ENCODE results near the gene KLF17. TPM values are rescaled to one million over a fixed set of nuclear protein-coding genes. Genes with fewer than 3 reads are reported as not detected.

Gene KLF17
- total RNA-seq, 2 experiments from 2014 or later, result not detected

DNA sequence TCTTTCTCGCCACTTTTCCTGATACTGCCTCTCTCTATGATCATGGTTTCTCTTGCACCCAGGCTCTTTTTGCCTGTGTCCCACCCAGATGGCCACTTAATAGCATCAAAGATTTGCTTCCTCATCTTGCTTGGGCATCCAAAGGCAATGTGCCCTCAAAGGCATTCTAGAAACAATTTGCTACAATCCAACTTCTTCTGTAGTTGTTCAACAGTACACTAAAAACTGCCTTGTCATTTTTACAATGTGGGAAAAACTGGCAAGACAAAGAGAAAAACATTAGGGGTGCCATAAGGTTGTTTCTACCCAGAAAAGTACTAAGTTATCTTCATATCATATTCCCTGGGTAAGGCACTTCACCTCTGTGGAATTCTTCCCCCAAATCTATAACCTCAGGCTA lies 39.3 kb downstream of the KLF17 start:
- Histone ChIP-seq H3K9me2 (ENCODE audit: insufficient read depth, low read length) (no peaks in the 10 kb centered on the region), H3K79me2 (ENCODE audit: insufficient read depth, low read depth, low read length) (no peaks in the 10 kb centered on the region), H3K9me3 (ENCODE audit: low read length) (no peaks in the 10 kb centered on the region), H3K4me1 (ENCODE audit: insufficient read depth, low read length, poor library complexity, severe bottlenecking) (no peaks in the 10 kb centered on the region), H3K4me3 (ENCODE audit: low read depth, low read length, poor library complexity, severe bottlenecking) (no peak overlapping the region), H3K36me3 (ENCODE audit: insufficient read depth, low read length) (no peaks in the 10 kb centered on the region), H3K4me2 (ENCODE audit: low read length) (no peak overlapping the region), H4K20me1 (ENCODE audit: insufficient read depth, low read length) (no peaks in the 10 kb centered on the region), H3K27ac (ENCODE audit: low read depth, low read length, poor library complexity, severe bottlenecking) (no peak overlapping the region), H2AFZ (ENCODE audit: low read length) (no peak overlapping the region)
- ChIA-PET POLR2A (no interaction called here), CTCF (ENCODE audit: unreplicated experiment) (no interaction called here)
- DNase-seq (ENCODE audit: low spot score), result no peak
- intact Hi-C loops (cut with micrococcal nuclease; ENCODE audit: unreplicated experiment), result no loop called here
- no TSS peak for BruUV-seq (replicated peaks)
- TF ChIP-seq CTCF (conservative IDR thresholded peaks at IDR 0.05; ENCODE audit: low read length) (no peak), EZH2phosphoT487 (IDR thresholded peaks at IDR 0.05; ENCODE audit: borderline replicate concordance, low read depth, low read length) (no peak)

- H2AFZ ChIP-seq (ENCODE audit: low read length), result no peak overlapping the region
- no peaks in the 10 kb centered on the region for H3K9me2 ChIP-seq (ENCODE audit: insufficient read depth, low read length)
- H3K9me3 ChIP-seq (ENCODE audit: low read length), result no peaks in the 10 kb centered on the region
- H3K36me3 ChIP-seq (ENCODE audit: insufficient read depth, low read length), result no peaks in the 10 kb centered on the region
- no peaks in the 10 kb centered on the region for H4K20me1 ChIP-seq (ENCODE audit: insufficient read depth, low read length)
- DNase-seq (ENCODE audit: low spot score), result no peak
- intact Hi-C loops (cut with micrococcal nuclease; ENCODE audit: unreplicated experiment), result no loop called here
- no peak overlapping the region for H3K27ac ChIP-seq (ENCODE audit: low read depth, low read length, poor library complexity, severe bottlenecking)
- POLR2A ChIA-PET, result no interaction called here
- H3K4me2 ChIP-seq (ENCODE audit: low read length), result no peak overlapping the region
- no peaks in the 10 kb centered on the region for H3K79me2 ChIP-seq (ENCODE audit: insufficient read depth, low read depth, low read length)
- no TSS peak for BruUV-seq (replicated peaks)
- no peak overlapping the region for H3K4me3 ChIP-seq (ENCODE audit: low read depth, low read length, poor library complexity, severe bottlenecking)
- TF ChIP-seq CTCF (conservative IDR thresholded peaks at IDR 0.05; ENCODE audit: low read length) (no peak), EZH2phosphoT487 (IDR thresholded peaks at IDR 0.05; ENCODE audit: borderline replicate concordance, low read depth, low read length) (no peak)
- H3K4me1 ChIP-seq (ENCODE audit: insufficient read depth, low read length, poor library complexity, severe bottlenecking), result no peaks in the 10 kb centered on the region
- CTCF ChIA-PET (ENCODE audit: unreplicated experiment), result no interaction called here
Measured at GRCh38 chr1:44158871-44159270, 40.2 kb downstream of the KLF17 start.

GRCh38 chr1:44161546-44161945 lies 42.9 kb downstream of the KLF17 start:
- CTCF ChIA-PET (ENCODE audit: unreplicated experiment), result no interaction called here

More at GRCh38 chr1:44161546-44161945, 42.9 kb downstream of the KLF17 start:
- Histone ChIP-seq H2AFZ (ENCODE audit: low read length) (no peak overlapping the region), H3K79me2 (ENCODE audit: insufficient read depth, low read depth, low read length) (no peaks in the 10 kb centered on the region), H3K4me3 (ENCODE audit: low read depth, low read length, poor library complexity, severe bottlenecking) (no peak overlapping the region), H3K27ac (ENCODE audit: low read depth, low read length, poor library complexity, severe bottlenecking) (no peak overlapping the region), H4K20me1 (ENCODE audit: insufficient read depth, low read length) (no peaks in the 10 kb centered on the region), H3K9me2 (ENCODE audit: insufficient read depth, low read length) (no peaks in the 10 kb centered on the region), H3K9me3 (ENCODE audit: low read length) (no peaks in the 10 kb centered on the region), H3K36me3 (ENCODE audit: insufficient read depth, low read length) (no peaks in the 10 kb centered on the region), H3K4me2 (ENCODE audit: low read length) (no peak overlapping the region), H3K4me1 (ENCODE audit: insufficient read depth, low read length, poor library complexity, severe bottlenecking) (no peaks in the 10 kb centered on the region)
- no TSS peak for BruUV-seq (replicated peaks)
- intact Hi-C loops (cut with micrococcal nuclease; ENCODE audit: unreplicated experiment), result no loop called here
- POLR2A ChIA-PET, result interaction anchor here (0.7 kb wide), 1 partner anchor 1790 kb away, joined by 3 read pairs; no protein-coding TSS in a partner anchor
- TF ChIP-seq EZH2phosphoT487 (IDR thresholded peaks at IDR 0.05; ENCODE audit: borderline replicate concordance, low read depth, low read length) (no peak), CTCF (conservative IDR thresholded peaks at IDR 0.05; ENCODE audit: low read length) (no peak)
- DNase-seq (ENCODE audit: low spot score), result no peak

Measured in OCI-LY7 (cell line).